CD4-positive, alpha-beta T cell treated with Interferon gamma for 1 hour (primary cell): ENCODE results near the gene WDR33.

Source experiments
- DNase-seq: peaks from one replicate; pipeline ENCODE4 v3.0.0-alpha.2; 2020

WDR33 gene

DNA sequence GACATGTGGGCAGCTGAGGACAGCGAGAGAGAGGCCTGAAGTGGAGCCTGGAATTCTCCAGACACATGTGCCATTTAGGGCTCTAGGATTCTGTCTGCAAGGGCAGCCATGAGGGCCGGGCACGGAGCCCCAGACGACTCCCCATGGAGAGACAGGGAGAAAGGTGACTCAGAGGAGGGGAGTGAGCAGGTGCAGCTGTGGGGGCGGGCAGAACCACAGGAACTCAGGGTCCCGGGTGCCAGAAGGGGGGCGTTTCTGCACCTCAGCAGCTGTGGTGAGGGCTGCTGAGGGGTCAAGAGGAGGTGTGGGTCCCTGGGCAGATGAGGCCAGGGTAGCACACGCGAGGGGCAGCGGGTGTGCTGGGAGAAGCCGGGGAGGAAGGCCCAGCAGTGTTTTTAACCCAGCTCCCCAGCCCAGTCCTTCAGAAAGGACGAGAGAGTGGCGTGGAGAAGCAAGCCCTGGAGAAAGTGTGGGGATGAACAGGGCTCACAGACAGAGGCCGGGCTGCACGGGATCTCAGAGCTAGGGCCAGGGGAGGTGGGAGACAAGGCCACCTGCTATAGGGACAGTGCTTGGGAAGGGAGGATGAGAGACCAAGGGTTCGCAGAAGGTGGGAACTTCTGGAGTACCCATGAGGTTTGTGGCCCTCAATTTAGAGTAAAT is 157.4 kb downstream of the WDR33 start:
- DNase-seq, result no peak

DNA sequence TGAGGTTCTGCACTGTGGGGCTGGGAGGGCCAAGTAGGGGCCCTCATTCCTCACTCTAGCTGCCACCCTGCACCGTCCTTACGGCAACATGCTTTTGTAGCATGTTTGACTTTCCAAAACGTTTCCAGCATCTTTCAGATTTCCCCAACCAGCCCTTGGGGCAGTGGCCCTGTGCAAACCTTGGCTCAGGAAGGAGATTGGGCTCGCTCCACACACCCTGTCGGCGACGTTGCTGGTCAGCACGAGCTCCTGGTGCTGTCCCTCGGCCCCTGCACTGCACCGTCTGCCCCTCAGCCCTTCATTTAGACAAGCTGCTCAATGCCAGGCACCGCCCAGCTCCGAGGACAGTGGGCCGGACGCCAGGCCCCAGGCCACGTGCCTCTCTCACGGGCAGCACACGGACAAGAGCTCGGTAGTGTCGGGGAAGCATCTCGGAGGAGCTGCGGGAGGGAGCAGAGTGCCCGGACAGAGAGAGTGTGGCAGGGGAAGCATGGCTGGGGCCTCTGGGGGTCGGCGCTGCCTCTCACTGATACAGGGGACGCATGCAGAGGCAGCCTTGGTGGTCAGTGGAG is 158.1 kb downstream of the WDR33 start:
- DNase-seq, result no peak

- no peak for DNase-seq
Measured at GRCh38 chr2:127651971-127652550, 158.9 kb downstream of the WDR33 start.

GRCh38 chr2:127651381-127651809 is 159.6 kb downstream of the WDR33 start:
- DNase-seq, result no peak
